Measurements from ENCODE around the gene NRAP. TPM values are rescaled to one million over a fixed set of nuclear protein-coding genes. Genes with fewer than 3 reads are reported as not detected.
"Not testable (repeated sequence)": the region's sequence is repeated elsewhere in the genome, so short reads cannot be mapped to it uniquely, and the experiment has no call there.

NRAP gene
- total RNA-seq, 3 donors from 2014 or later = not detected

- peaks cover 4% of the 10 kb centered on the region for H3K4me1 Mint-ChIP-seq (ENCODE audit: low read depth)
- no peaks in the 10 kb centered on the region for H3K9me3 Mint-ChIP-seq
- H3K4me3 Mint-ChIP-seq = no peak overlapping the region
- no peak for DNase-seq
- H3K27me3 Mint-ChIP-seq (ENCODE audit: low read depth) = peaks cover 5% of the 10 kb centered on the region
- ATAC-seq = no peak
- no peaks in the 10 kb centered on the region for H3K36me3 Mint-ChIP-seq (ENCODE audit: insufficient read depth)
These were observed 699 bp downstream of the NRAP start for GRCh38 chr10:113663142-113663541.

DNA sequence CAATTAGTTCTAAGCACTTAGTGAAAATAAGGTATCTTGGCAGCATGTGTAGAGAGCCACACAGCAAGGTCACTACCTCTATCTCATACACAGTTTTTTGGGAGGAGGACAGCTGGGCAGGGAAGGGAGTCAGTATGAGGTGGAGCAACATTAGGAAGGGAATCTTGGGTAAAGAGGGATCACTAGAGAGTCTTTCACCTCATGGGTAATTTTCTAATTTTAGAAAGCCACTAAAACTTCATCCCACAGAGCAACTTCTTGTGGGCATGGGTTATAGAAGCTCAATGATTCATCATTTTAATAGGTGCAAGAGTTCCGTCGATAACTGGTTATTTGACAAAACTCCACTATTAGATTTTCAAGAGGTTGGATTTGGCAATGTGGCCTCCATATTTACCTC lies 2.5 kb downstream of the NRAP start:
- Mint-ChIP-seq H3K9me3 (no peaks in the 10 kb centered on the region), H3K27me3 (ENCODE audit: low read depth) (peaks cover 3% of the 10 kb centered on the region), H3K4me1 (ENCODE audit: low read depth) (no peaks in the 10 kb centered on the region), H3K4me3 (no peak overlapping the region), H3K36me3 (ENCODE audit: insufficient read depth) (no peaks in the 10 kb centered on the region)
- DNase-seq (no peak), ATAC-seq (no peak)

- Mint-ChIP-seq H3K36me3 (ENCODE audit: insufficient read depth) (no peaks in the 10 kb centered on the region), H3K27me3 (ENCODE audit: low read depth) (peaks cover 15% of the 10 kb centered on the region), H3K4me3 (no peak overlapping the region), H3K9me3 (no peaks in the 10 kb centered on the region), H3K4me1 (ENCODE audit: low read depth) (no peaks in the 10 kb centered on the region)
- ATAC-seq = no peak
- DNase-seq = no peak
These were observed 6.3 kb downstream of the NRAP start for GRCh38 chr10:113657544-113657943.

GRCh38 chr10:113656896-113657295 lies 6.9 kb downstream of the NRAP start:
- no peak overlapping the region for H3K4me3 Mint-ChIP-seq
- H3K9me3 Mint-ChIP-seq = no peaks in the 10 kb centered on the region
- no peaks in the 10 kb centered on the region for H3K4me1 Mint-ChIP-seq (ENCODE audit: low read depth)
- no peak for DNase-seq
- no peak for ATAC-seq
- H3K36me3 Mint-ChIP-seq (ENCODE audit: insufficient read depth) = no peaks in the 10 kb centered on the region
- peaks cover 15% of the 10 kb centered on the region for H3K27me3 Mint-ChIP-seq (ENCODE audit: low read depth)

DNA sequence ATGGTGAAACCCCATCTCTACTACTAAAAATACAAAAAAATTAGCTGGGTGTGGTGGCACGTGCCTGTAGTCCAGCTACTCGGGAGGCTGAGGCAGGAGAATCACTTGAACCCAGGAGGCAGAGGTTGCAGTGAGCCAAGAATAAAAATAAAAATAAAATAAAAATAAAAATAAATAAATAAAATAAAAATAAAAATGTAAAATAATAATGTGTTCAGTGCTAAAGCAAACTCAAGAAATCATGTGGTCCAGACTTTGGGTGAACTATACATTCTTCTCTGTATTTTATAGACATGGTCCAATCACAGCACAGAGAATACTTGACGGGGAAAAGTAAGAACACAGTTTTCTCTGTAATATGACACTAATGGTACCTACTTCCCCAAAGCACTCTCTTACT lies 11.4 kb downstream of the NRAP start:
- H3K4me3 Mint-ChIP-seq; ATAC-seq; DNase-seq; H3K4me1 Mint-ChIP-seq (ENCODE audit: low read depth); H3K36me3 Mint-ChIP-seq (ENCODE audit: insufficient read depth); H3K9me3 Mint-ChIP-seq: not testable (repeated sequence)
- peaks cover 24% of the 10 kb centered on the region for H3K27me3 Mint-ChIP-seq (ENCODE audit: low read depth)

- Mint-ChIP-seq H3K4me3 (no peak overlapping the region), H3K27me3 (ENCODE audit: low read depth) (peaks cover 24% of the 10 kb centered on the region), H3K9me3 (no peaks in the 10 kb centered on the region), H3K4me1 (ENCODE audit: low read depth) (no peaks in the 10 kb centered on the region), H3K36me3 (ENCODE audit: insufficient read depth) (no peaks in the 10 kb centered on the region)
- no peak for DNase-seq
- ATAC-seq = no peak
These were observed 11.9 kb downstream of the NRAP start for GRCh38 chr10:113651898-113652297.

- H3K4me3 Mint-ChIP-seq = no peak overlapping the region
- DNase-seq (no peak), ATAC-seq (no peak)
- H3K9me3 Mint-ChIP-seq = no peaks in the 10 kb centered on the region
- H3K27me3 Mint-ChIP-seq (ENCODE audit: low read depth) = peaks cover 22% of the 10 kb centered on the region
- no peaks in the 10 kb centered on the region for H3K4me1 Mint-ChIP-seq (ENCODE audit: low read depth)
- no peaks in the 10 kb centered on the region for H3K36me3 Mint-ChIP-seq (ENCODE audit: insufficient read depth)
These were observed 12.8 kb downstream of the NRAP start for GRCh38 chr10:113651021-113651420.

- no peaks in the 10 kb centered on the region for H3K36me3 Mint-ChIP-seq (ENCODE audit: insufficient read depth)
- ATAC-seq = no peak
- H3K4me1 Mint-ChIP-seq (ENCODE audit: low read depth) = no peaks in the 10 kb centered on the region
- H3K4me3 Mint-ChIP-seq = no peak overlapping the region
- no peak for DNase-seq
- no peaks in the 10 kb centered on the region for H3K9me3 Mint-ChIP-seq
- peaks cover 19% of the 10 kb centered on the region for H3K27me3 Mint-ChIP-seq (ENCODE audit: low read depth)
These were observed 13.7 kb downstream of the NRAP start for GRCh38 chr10:113650172-113650571.

DNA sequence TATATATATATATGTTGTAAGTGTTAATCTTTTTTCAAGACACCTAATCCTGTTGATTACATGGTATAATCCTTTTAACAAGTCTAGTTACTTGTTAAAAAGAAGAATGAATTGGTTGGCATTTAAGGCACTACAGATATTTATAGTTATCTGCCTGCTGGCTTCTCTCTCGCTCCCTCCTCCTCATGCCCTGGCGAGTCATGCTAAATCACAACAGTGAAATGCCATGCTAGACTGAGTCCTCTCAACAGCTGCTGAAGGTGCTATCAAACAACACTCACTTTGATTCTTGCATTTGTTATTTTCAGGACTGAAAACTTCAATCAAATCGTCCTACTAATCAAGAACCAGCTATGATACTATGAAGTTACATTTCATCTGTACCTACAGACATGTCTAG lies 15.4 kb downstream of the NRAP start:
- no peaks in the 10 kb centered on the region for H3K9me3 Mint-ChIP-seq
- no peak for ATAC-seq
- no peaks in the 10 kb centered on the region for H3K36me3 Mint-ChIP-seq (ENCODE audit: insufficient read depth)
- H3K4me3 Mint-ChIP-seq = no peak overlapping the region
- no peak for DNase-seq
- peaks cover 14% of the 10 kb centered on the region for H3K27me3 Mint-ChIP-seq (ENCODE audit: low read depth)
- no peaks in the 10 kb centered on the region for H3K4me1 Mint-ChIP-seq (ENCODE audit: low read depth)

GRCh38 chr10:113647812-113648211 lies 16.0 kb downstream of the NRAP start:
- Mint-ChIP-seq H3K27me3 (ENCODE audit: low read depth) (peaks cover 11% of the 10 kb centered on the region), H3K36me3 (ENCODE audit: insufficient read depth) (no peaks in the 10 kb centered on the region), H3K4me3 (no peak overlapping the region), H3K4me1 (ENCODE audit: low read depth) (no peaks in the 10 kb centered on the region), H3K9me3 (no peaks in the 10 kb centered on the region)
- ATAC-seq (no peak), DNase-seq (no peak)

- H3K27me3 Mint-ChIP-seq (ENCODE audit: low read depth) = peaks cover 16% of the 10 kb centered on the region
- H3K36me3 Mint-ChIP-seq (ENCODE audit: insufficient read depth) = no peaks in the 10 kb centered on the region
- H3K4me3 Mint-ChIP-seq = no peak overlapping the region
- no peaks in the 10 kb centered on the region for H3K4me1 Mint-ChIP-seq (ENCODE audit: low read depth)
- no peaks in the 10 kb centered on the region for H3K9me3 Mint-ChIP-seq
- DNase-seq (no peak), ATAC-seq (no peak)
These were observed 17.3 kb downstream of the NRAP start for GRCh38 chr10:113646336-113647201.

DNA sequence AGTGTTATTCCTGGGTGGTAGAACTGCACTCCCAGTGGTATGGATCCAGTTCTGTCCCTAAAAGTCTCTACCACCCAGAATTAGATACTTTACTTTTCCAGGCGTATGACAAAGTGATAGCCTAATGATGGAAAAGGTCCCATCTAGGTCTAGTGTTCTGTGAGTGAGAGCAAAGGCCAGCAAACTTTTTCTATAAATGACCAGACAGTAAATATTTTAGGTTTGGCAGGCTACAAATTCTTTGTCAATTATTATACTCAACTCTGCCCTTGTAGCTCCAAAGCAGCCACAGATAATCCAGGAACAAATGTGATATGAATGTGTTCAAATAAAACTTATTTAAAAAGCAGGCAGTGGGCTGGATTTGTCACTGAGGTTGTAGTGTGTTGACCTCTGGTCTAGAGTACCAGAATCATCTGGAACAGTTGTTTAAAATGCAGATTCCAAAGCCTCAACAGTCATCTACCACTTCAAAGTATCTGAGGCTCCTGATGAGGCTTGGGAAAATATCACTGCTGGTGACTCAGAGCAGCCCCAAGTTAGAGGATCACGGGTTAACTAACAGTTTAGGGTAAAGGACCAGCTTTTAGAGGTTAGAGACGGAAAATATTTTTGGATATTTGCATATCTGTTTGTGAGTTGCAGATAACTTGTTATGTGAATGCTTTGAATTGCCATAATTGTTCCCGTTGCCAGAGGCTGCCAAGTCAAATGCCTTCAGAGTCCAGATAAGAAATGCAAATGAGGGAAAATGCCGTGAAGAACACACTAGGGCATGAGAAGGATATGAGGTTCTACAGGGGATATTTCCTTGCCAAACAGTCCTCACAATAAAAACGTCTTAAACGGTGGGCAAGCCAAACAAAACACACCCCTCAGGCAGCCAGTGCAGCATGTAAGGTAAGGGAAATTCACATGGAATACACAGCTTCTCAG lies 19.4 kb downstream of the NRAP start:
- ATAC-seq (no peak), DNase-seq (no peak)
- Mint-ChIP-seq H3K4me3 (no peak overlapping the region), H3K9me3 (no peaks in the 10 kb centered on the region), H3K27me3 (ENCODE audit: low read depth) (peaks cover 22% of the 10 kb centered on the region), H3K4me1 (ENCODE audit: low read depth) (no peaks in the 10 kb centered on the region), H3K36me3 (ENCODE audit: insufficient read depth) (no peaks in the 10 kb centered on the region)

DNA sequence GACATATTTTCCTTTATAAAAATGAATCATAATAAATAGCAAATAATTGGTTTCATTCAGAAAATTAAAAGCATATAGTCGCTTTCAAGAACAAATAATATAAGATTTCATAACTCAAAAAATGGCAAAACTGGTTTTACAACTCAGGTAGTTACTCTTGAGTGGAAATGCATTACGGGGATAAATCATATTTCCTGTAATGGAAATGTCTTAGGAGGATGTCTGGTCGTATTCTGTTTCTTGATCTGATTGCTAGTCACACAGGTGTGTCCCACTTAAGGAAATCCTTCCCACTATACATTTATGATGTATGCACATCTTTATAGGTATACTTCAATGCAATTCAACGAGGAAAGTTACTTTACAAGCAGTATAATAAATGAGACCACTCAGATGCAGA lies 20.7 kb downstream of the NRAP start:
- Mint-ChIP-seq H3K9me3 (no peaks in the 10 kb centered on the region), H3K4me1 (ENCODE audit: low read depth) (no peaks in the 10 kb centered on the region), H3K4me3 (no peak overlapping the region), H3K36me3 (ENCODE audit: insufficient read depth) (no peaks in the 10 kb centered on the region), H3K27me3 (ENCODE audit: low read depth) (peaks cover 22% of the 10 kb centered on the region)
- ATAC-seq (no peak), DNase-seq (no peak)

- Mint-ChIP-seq H3K4me3 (no peak overlapping the region), H3K9me3 (no peaks in the 10 kb centered on the region), H3K4me1 (ENCODE audit: low read depth) (no peaks in the 10 kb centered on the region), H3K27me3 (ENCODE audit: low read depth) (peaks cover 18% of the 10 kb centered on the region), H3K36me3 (ENCODE audit: insufficient read depth) (no peaks in the 10 kb centered on the region)
- ATAC-seq = no peak
- no peak for DNase-seq
These were observed 22.1 kb downstream of the NRAP start for GRCh38 chr10:113641702-113642101.

DNA sequence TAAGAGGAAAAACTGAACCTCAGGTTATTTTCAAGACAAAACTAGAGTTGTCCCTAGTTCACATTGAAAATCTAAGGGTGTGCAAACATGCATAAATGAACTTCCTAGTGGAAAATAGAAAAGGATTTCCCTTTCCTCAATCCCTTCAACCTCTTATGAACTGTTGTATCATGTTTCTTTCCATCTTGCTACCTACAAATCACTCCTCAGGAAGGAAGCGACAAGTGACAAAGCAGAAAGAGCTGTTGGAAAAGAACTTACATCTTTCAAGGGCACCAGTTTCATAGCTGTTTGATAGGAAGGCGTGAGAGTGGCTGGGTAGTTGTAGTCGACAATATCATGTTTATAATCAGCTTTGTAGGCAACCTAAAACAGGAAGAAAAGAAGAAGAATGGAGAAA lies 23.9 kb downstream of the NRAP start:
- H3K36me3 Mint-ChIP-seq (ENCODE audit: insufficient read depth) = no peaks in the 10 kb centered on the region
- ATAC-seq = no peak
- H3K4me3 Mint-ChIP-seq = no peak overlapping the region
- no peaks in the 10 kb centered on the region for H3K9me3 Mint-ChIP-seq
- peaks cover 27% of the 10 kb centered on the region for H3K27me3 Mint-ChIP-seq (ENCODE audit: low read depth)
- DNase-seq = no peak
- H3K4me1 Mint-ChIP-seq (ENCODE audit: low read depth) = no peaks in the 10 kb centered on the region
